ENCODE results near the gene FRMPD4. TPM values are rescaled to one million over a fixed set of nuclear protein-coding genes. Genes with fewer than 3 reads are reported as not detected.

The FRMPD4 gene
- total RNA-seq, 2 experiments from 2014 or later: not detected

GRCh38 chrX:12349201-12349600 is 210.9 kb downstream of the FRMPD4 start:
- intact Hi-C loops (cut with DNase I, micrococcal nuclease): no loop called here
- no peak for TF ChIP-seq CTCF (IDR thresholded peaks at IDR 0.05)
- Histone ChIP-seq H3K9me3 (ENCODE audit: control insufficient read depth in 1 of 2, insufficient read depth in 1 of 2, low read length in 2 of 2) (no peaks in the 10 kb centered on the region), H3K27ac (ENCODE audit: low read depth in 1 of 2, low read length in 2 of 2) (no peak overlapping the region), H3K4me1 (ENCODE audit: insufficient read depth, low read length) (no peaks in the 10 kb centered on the region), H3K36me3 (ENCODE audit: insufficient read depth, low read length) (no peaks in the 10 kb centered on the region), H3K27me3 (ENCODE audit: control insufficient read depth in 1 of 2, insufficient read depth in 2 of 2, low read length in 2 of 2) (no peaks in the 10 kb centered on the region), H3K4me3 (ENCODE audit: low read length) (no peak overlapping the region)
- ATAC-seq (ENCODE audit: poor library complexity): no peak
- Mint-ChIP-seq H3K4me1 (ENCODE audit: low read depth) (no peaks in the 10 kb centered on the region), H3K36me3 (ENCODE audit: low read depth) (no peaks in the 10 kb centered on the region), H3K27me3 (no peaks in the 10 kb centered on the region), H3K9me3 (no peaks in the 10 kb centered on the region), H3K4me3 (no peak overlapping the region), H3K27ac (no peak overlapping the region)
- POLR2A ChIA-PET: no interaction called here
- CTCF ChIA-PET: no interaction called here
- DNase-seq: no peak

GRCh38 chrX:12352922-12353321 is 214.6 kb downstream of the FRMPD4 start:
- H3K4me3 Mint-ChIP-seq: no peak overlapping the region
- CTCF ChIA-PET: no interaction called here
- no peak overlapping the region for H3K27ac Mint-ChIP-seq
- POLR2A ChIA-PET: no interaction called here
- no peaks in the 10 kb centered on the region for H3K27me3 Mint-ChIP-seq
- intact Hi-C loops (cut with DNase I, micrococcal nuclease): no loop called here
- no peaks in the 10 kb centered on the region for H3K4me1 ChIP-seq (ENCODE audit: insufficient read depth, low read length)
- ATAC-seq (ENCODE audit: poor library complexity): no peak
- H3K36me3 ChIP-seq (ENCODE audit: insufficient read depth, low read length): no peaks in the 10 kb centered on the region
- H3K27me3 ChIP-seq (ENCODE audit: control insufficient read depth in 1 of 2, insufficient read depth in 2 of 2, low read length in 2 of 2): no peaks in the 10 kb centered on the region
- no peaks in the 10 kb centered on the region for H3K9me3 ChIP-seq (ENCODE audit: control insufficient read depth in 1 of 2, insufficient read depth in 1 of 2, low read length in 2 of 2)
- no peaks in the 10 kb centered on the region for H3K9me3 Mint-ChIP-seq
- H3K4me1 Mint-ChIP-seq (ENCODE audit: low read depth): no peaks in the 10 kb centered on the region
- no peak overlapping the region for H3K27ac ChIP-seq (ENCODE audit: low read depth in 1 of 2, low read length in 2 of 2)
- no peak overlapping the region for H3K4me3 ChIP-seq (ENCODE audit: low read length)
- no peak for DNase-seq
- TF ChIP-seq CTCF (IDR thresholded peaks at IDR 0.05): no peak
- no peaks in the 10 kb centered on the region for H3K36me3 Mint-ChIP-seq (ENCODE audit: low read depth)

- no peak overlapping the region for H3K4me3 Mint-ChIP-seq
- ChIA-PET CTCF (no interaction called here), POLR2A (no interaction called here)
- Histone ChIP-seq H3K9me3 (ENCODE audit: control insufficient read depth in 1 of 2, insufficient read depth in 1 of 2, low read length in 2 of 2) (no peaks in the 10 kb centered on the region), H3K36me3 (ENCODE audit: insufficient read depth, low read length) (no peaks in the 10 kb centered on the region), H3K4me3 (ENCODE audit: low read length) (no peak overlapping the region), H3K4me1 (ENCODE audit: insufficient read depth, low read length) (no peaks in the 10 kb centered on the region), H3K27ac (ENCODE audit: low read depth in 1 of 2, low read length in 2 of 2) (no peak overlapping the region), H3K27me3 (ENCODE audit: control insufficient read depth in 1 of 2, insufficient read depth in 2 of 2, low read length in 2 of 2) (no peaks in the 10 kb centered on the region)
- no peaks in the 10 kb centered on the region for H3K4me1 Mint-ChIP-seq (ENCODE audit: low read depth)
- H3K9me3 Mint-ChIP-seq: no peaks in the 10 kb centered on the region
- intact Hi-C loops (cut with DNase I, micrococcal nuclease): no loop called here
- no peaks in the 10 kb centered on the region for H3K27me3 Mint-ChIP-seq
- ATAC-seq (ENCODE audit: poor library complexity): no peak
- no peak overlapping the region for H3K27ac Mint-ChIP-seq
- DNase-seq: no peak
- H3K36me3 Mint-ChIP-seq (ENCODE audit: low read depth): no peaks in the 10 kb centered on the region
- no peak for TF ChIP-seq CTCF (IDR thresholded peaks at IDR 0.05)
Measured at GRCh38 chrX:12360383-12360782, 222.1 kb downstream of the FRMPD4 start.
